Upper lobe of left lung (tissue), 6 donors: ENCODE results near the gene FAF1. TPM values are rescaled to one million over a fixed set of nuclear protein-coding genes. Genes with fewer than 3 reads are reported as not detected.
A peak's percentile ranks its signal among the peaks of the same experiment; 100 is the strongest.

ENCODE experiments used
- ATAC-seq, 2 donors: fragments of 200-7000 bp; cut with Tn5 transposase; one replicate each; pipeline ENCODE4 v1.9.1; 2022; ENCODE audit warnings: mild to moderate bottlenecking in 2 of 2, moderate library complexity in 2 of 2; ENCODE audit not compliant: low FRiP score in 2 of 2
- DNase-seq, 2 donors: peaks; one replicate each; pipeline ENCODE4 v3.0.0-alpha.2; 2019 to 2020
- H3K27ac ChIP-seq, 4 donors: fragments of 200-600 bp; sonication (generic); one replicate each; pipeline ENCODE4 v1.5.1; 2016 to 2019
- H3K27me3 ChIP-seq, 4 donors: fragments of 200-600 bp; sonication (generic); one replicate each; pipeline ENCODE4 v1.5.1; 2017 to 2019
- H3K36me3 ChIP-seq, 4 donors: fragments of 200-600 bp; sonication (generic); one replicate each; pipeline ENCODE4 v1.5.1; 2016 to 2019
- H3K4me1 ChIP-seq, 4 donors: fragments of 200-600 bp; sonication (generic); one replicate each; pipeline ENCODE4 v1.5.1; 2018 to 2019
- H3K4me3 ChIP-seq, 4 donors: fragments of 200-600 bp; sonication (generic); one replicate each; pipeline ENCODE4 v1.5.1; 2017 to 2019; ENCODE audit warnings: mild to moderate bottlenecking in 2 of 4, moderate library complexity in 1 of 4
- H3K9me3 ChIP-seq, 4 donors: fragments of 200-600 bp; sonication (generic); one replicate each; pipeline ENCODE4 v1.5.1; 2018 to 2019
- EP300 ChIP-seq, 4 donors: sonication (generic); formaldehyde crosslinking; IDR thresholded peaks; one replicate each; pipeline ENCODE4 v1.5.1; 2017; ENCODE audit warnings: antibody characterized with exemption in 4 of 4, control low read depth in 2 of 4
- POLR2A ChIP-seq, 4 donors: fragments of 450-650 bp; IDR thresholded peaks; one replicate each; pipeline ENCODE4 v1.5.1; 2016 to 2017; ENCODE audit warnings: antibody characterized with exemption in 4 of 4, mild to moderate bottlenecking in 2 of 4
- POLR2AphosphoS5 ChIP-seq, 2 donors: sonication (generic); formaldehyde crosslinking; IDR thresholded peaks; one replicate each; pipeline ENCODE4 v1.5.1; 2017; ENCODE audit warnings: antibody characterized with exemption in 2 of 2
- WGBS, 2 donors: methylation state at CpG; one replicate each; pipeline ENCODE4 v1.1.5; 2017 to 2018; 5-methylcytosine and 5-hydroxymethylcytosine counted together
- total RNA-seq, 6 donors: library from RNA; depleted of rRNA in 4 of 6; stranded (reverse); fragments of >200 nt in 4 of 6; gene quantifications; one replicate each; pipeline versions ENCODE4 v1.1.0 to v1.2.1, GENCODE V29; 2016 to 2021
- TF ChIP-seq, protein P1 (sequence below), 6 experiments: fragments of 450-650 bp in 4 of 6; fragments of 200-600 bp in 2 of 6; sonication (generic) in 2 of 6; IDR thresholded peaks; one replicate each; pipeline ENCODE4 v1.5.1; 2016 to 2019; ENCODE audit warnings: antibody characterized with exemption in 6 of 6
- donor health status: DM: no; HTN: no; CAD: no; lungs with moderate emphysema.
- donor health status: DM: no; HTN: yes; CAD: no; lungs with severe emphysema.

The FAF1 gene
- total RNA-seq, 6 donors from 2014 or later = 30.2 to 52.3 (median 35.0) TPM

DNA sequence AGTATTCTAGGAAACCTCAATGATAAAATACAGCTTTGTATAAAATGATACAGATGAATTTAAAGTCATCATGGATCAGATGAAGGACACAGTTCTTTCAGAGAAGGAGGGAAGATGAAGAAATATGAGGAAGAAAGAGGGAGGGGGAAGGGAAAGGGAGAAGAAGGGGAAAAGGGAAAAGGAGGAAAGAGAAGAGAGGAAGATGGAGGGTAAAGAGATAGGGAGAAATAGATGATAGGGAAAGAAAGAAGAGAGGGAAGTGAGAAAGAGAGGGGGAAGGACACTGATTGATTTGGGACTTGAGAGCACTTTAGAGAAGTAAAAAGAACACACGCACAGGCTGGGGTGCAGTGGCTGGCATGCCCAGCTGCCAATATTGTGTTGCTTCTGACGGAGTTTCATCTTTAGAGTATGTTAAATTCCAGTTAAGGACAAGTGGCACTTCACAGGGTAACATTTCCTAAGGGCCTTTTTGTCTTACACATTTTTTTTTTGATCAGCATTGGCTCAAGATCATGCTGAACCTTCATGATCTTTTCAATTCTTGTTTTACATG, 300.9 kb downstream of the FAF1 start:
- DNase-seq = peak in 1 of 2 donors; percentile 65
- Histone ChIP-seq H3K4me3 (no peak overlapping the region), H3K36me3 (peaks cover 0 to 5% (median 0%) of the 10 kb centered on the region in 4 donors), H3K9me3 (no peaks in the 10 kb centered on the region), H3K27ac (peak overlapping the region in 3 of 4 donors; percentile 31 to 48 (median 42)), H3K4me1 (peaks cover 7 to 14% (median 12%) of the 10 kb centered on the region in 4 donors), H3K27me3 (no peaks in the 10 kb centered on the region)
- TF ChIP-seq EP300 (IDR thresholded peaks at IDR 0.05) (peak in 1 of 4 donors; percentile 43), POLR2AphosphoS5 (IDR thresholded peaks at IDR 0.05) (no peak)
- TF ChIP-seq, protein P1, sequence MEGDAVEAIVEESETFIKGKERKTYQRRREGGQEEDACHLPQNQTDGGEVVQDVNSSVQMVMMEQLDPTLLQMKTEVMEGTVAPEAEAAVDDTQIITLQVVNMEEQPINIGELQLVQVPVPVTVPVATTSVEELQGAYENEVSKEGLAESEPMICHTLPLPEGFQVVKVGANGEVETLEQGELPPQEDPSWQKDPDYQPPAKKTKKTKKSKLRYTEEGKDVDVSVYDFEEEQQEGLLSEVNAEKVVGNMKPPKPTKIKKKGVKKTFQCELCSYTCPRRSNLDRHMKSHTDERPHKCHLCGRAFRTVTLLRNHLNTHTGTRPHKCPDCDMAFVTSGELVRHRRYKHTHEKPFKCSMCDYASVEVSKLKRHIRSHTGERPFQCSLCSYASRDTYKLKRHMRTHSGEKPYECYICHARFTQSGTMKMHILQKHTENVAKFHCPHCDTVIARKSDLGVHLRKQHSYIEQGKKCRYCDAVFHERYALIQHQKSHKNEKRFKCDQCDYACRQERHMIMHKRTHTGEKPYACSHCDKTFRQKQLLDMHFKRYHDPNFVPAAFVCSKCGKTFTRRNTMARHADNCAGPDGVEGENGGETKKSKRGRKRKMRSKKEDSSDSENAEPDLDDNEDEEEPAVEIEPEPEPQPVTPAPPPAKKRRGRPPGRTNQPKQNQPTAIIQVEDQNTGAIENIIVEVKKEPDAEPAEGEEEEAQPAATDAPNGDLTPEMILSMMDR (IDR thresholded peaks at IDR 0.05) = no peak
- 67 to 73% methylated on average over 2 of the region's 2 CpGs for WGBS, 2 donors
- peak; percentile 51 to 80 for ATAC-seq

DNA sequence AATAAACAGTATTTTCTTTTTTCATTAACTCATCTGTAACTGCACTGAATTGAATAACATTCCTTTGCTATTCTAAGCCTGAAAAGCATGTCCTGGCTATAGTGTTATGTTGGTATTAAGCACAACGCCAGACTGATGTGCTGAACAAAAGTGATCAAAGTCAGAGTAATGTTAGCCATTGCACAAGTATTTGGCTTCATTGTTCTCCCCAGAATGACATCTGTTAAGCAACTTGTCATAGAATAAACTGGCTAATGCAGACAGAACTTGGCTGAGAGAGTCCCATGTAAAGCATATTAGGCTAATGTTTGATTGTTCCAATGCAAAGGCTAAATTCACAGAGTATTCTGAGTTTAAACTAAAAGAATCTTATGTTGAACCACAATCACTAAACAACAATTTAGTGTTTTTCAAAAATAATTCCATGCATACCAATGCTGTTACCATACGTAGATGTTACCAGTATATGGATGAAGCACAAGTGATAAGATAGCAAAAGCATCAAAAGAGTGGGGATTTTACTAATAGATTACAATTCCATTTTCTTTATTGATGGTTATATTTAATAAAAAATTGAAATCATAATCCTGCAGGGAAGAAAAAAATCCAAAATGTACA, 301.5 kb downstream of the FAF1 start:
- Histone ChIP-seq H3K27ac (peak overlapping the region in 3 of 4 donors; percentile 42 to 60 (median 48)), H3K27me3 (no peaks in the 10 kb centered on the region), H3K4me3 (no peak overlapping the region), H3K36me3 (peaks cover 0 to 5% (median 0%) of the 10 kb centered on the region in 4 donors), H3K4me1 (peaks cover 7 to 14% (median 12%) of the 10 kb centered on the region in 4 donors), H3K9me3 (no peaks in the 10 kb centered on the region)
- no peak for TF ChIP-seq EP300 (IDR thresholded peaks at IDR 0.05)
- TF ChIP-seq, protein P1 (IDR thresholded peaks at IDR 0.05) = no peak
- TF ChIP-seq POLR2AphosphoS5 (IDR thresholded peaks at IDR 0.05) = no peak
- no peak for TF ChIP-seq POLR2A (IDR thresholded peaks at IDR 0.05)
- DNase-seq = no peak
- WGBS, 2 donors = 52% methylated on average over 2 of the region's 2 CpGs
- ATAC-seq = no peak

DNA sequence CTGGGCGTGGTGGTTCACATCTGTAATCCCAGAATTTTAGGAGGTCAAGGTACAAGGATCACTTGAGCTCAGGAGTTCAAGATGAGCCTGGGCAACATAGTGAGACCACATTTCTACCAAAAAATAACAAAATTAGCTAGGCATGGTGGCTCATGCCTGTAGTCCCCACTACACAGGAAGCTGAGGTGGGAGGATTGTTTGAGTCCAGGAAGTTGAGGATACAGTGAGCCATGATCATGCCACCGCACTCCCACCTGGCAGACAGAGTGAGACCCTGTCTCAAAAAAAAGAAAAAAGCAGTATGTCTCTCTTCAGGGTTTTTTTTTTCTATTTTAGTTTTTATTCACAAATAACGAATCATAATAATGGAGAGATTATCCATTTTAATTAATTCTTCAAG, 303.1 kb downstream of the FAF1 start:
- TF ChIP-seq, protein P1 (IDR thresholded peaks at IDR 0.05) = no peak
- TF ChIP-seq POLR2AphosphoS5 (IDR thresholded peaks at IDR 0.05) (no peak), EP300 (IDR thresholded peaks at IDR 0.05) (no peak), POLR2A (IDR thresholded peaks at IDR 0.05) (no peak)
- Histone ChIP-seq H3K9me3 (no peaks in the 10 kb centered on the region), H3K4me3 (no peak overlapping the region), H3K27me3 (no peaks in the 10 kb centered on the region), H3K4me1 (peaks cover 7 to 14% (median 12%) of the 10 kb centered on the region in 4 donors), H3K27ac (peak overlapping the region in 1 of 4 donors; percentile 13), H3K36me3 (peaks cover 0 to 5% (median 0%) of the 10 kb centered on the region in 4 donors)
- no peak for DNase-seq
- 80 to 97% methylated on average over 3 of the region's 3 CpGs for WGBS, 2 donors
- ATAC-seq = no peak

DNA sequence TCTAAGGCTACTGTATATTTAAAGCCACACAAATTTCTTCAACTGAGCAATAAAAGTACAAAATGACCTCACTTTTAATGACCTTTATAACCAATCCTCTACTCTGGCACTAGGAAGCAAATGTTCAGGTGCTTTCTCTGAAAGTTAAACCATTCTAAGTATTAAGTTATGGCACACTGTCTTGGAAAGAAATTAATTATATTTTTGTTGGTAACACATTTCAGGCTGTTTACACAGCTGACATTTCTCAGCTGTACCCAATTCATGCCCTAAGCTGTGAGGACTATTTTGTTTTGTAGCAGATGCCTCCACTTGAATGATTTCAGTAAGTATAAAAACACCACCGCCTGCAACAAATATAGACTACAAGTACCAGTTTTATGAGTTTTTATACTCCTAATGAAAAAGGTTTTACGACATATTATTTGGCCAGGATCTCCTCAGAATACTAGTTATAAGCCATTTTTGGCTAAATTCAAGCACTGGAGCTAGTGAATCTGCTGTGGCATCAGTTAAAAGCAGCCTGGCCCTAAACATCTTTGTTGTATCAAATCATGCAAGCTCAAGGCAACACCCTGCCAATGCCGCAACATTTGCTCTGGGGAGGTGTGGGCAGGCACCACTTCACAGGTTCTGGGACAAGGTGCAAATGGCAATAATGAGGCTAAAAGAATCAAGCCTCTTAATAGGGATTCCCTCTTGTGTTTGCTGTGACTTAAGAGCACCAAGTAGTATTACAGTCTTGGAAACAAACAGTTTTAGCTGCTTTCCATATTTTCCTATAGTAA, 308.4 kb downstream of the FAF1 start:
- no peak for TF ChIP-seq EP300 (IDR thresholded peaks at IDR 0.05)
- TF ChIP-seq, protein P1 (IDR thresholded peaks at IDR 0.05) = no peak
- TF ChIP-seq POLR2AphosphoS5 (IDR thresholded peaks at IDR 0.05) = no peak
- no peak for TF ChIP-seq POLR2A (IDR thresholded peaks at IDR 0.05)
- peaks cover 0 to 3% (median 0%) of the 10 kb centered on the region in 4 donors for H3K4me1 ChIP-seq
- WGBS, 2 donors = 73 to 78% methylated on average over 3 of the region's 3 CpGs
- no peak overlapping the region for H3K4me3 ChIP-seq
- H3K9me3 ChIP-seq = no peaks in the 10 kb centered on the region
- peaks cover 0 to 5% (median 0%) of the 10 kb centered on the region in 4 donors for H3K36me3 ChIP-seq
- DNase-seq (no peak), ATAC-seq (no peak)
- H3K27ac ChIP-seq = no peak overlapping the region
- H3K27me3 ChIP-seq = no peaks in the 10 kb centered on the region
